HepG2 (cell line): Measurements from ENCODE around the gene MRPL28. TPM values are rescaled to one million over a fixed set of nuclear protein-coding genes. Genes with fewer than 3 reads are reported as not detected.

Source experiments
- BHLHE40 ChIP-seq: IDR thresholded peaks from 2 replicates; pipeline ENCODE4 v1.6.1; 2011; ENCODE audit warnings: low read length, improper control_type of control experiment
- MXI1 ChIP-seq: IDR thresholded peaks from 3 replicates; pipeline ENCODE4 v1.6.1; 2012; ENCODE audit warnings: low read depth, low read length, inconsistent platforms, borderline replicate concordance
- PATZ1 ChIP-seq: sonication (generic); formaldehyde crosslinking; IDR thresholded peaks from 2 replicates; pipeline ENCODE4 v1.4.0; 2020; ENCODE audit warnings: missing genetic modification reagents
- RAD21 ChIP-seq: fragments of 450-650 bp; formaldehyde crosslinking; IDR thresholded peaks from 2 replicates; pipeline ENCODE4 v1.5.0; 2020; ENCODE audit warnings: mild to moderate bottlenecking
- RBFOX2 ChIP-seq: fragments of 200-400 bp; formaldehyde crosslinking; IDR thresholded peaks from 2 replicates; pipeline ENCODE4 v1.6.1; 2017; ENCODE audit warnings: low read depth, mild to moderate bottlenecking, low read length
- SKI ChIP-seq: fragments of 450-650 bp; IDR thresholded peaks from one replicate; pipeline ENCODE4 v1.6.1; 2018; ENCODE audit warnings: mild to moderate bottlenecking; ENCODE audit not compliant: partially characterized antibody
- SP4 ChIP-seq: sonication (generic); formaldehyde crosslinking; IDR thresholded peaks from 2 replicates; pipeline ENCODE4 v1.8.1; 2023; ENCODE audit warnings: mild to moderate bottlenecking, missing genetic modification reagents
- SRSF1 ChIP-seq: fragments of 200-400 bp; formaldehyde crosslinking; optimal IDR thresholded peaks from 2 replicates; pipeline ENCODE3; 2017; ENCODE audit warnings: mild to moderate bottlenecking, low read depth, low read length, moderate library complexity
- YEATS4 ChIP-seq: sonication (generic); formaldehyde crosslinking; IDR thresholded peaks from 2 replicates; pipeline ENCODE4 v1.4.0; 2020; ENCODE audit warnings: missing genetic modification reagents, borderline replicate concordance
- ZFX ChIP-seq: sonication (generic); formaldehyde crosslinking; IDR thresholded peaks from 2 replicates; pipeline ENCODE4 v1.4.0; 2020; ENCODE audit warnings: mild to moderate bottlenecking, low read depth, missing genetic modification reagents, moderate library complexity
- ZFY ChIP-seq: sonication (generic); formaldehyde crosslinking; IDR thresholded peaks from 2 replicates; pipeline ENCODE4 v1.4.0; 2020; ENCODE audit warnings: missing genetic modification reagents
- ZIK1 ChIP-seq: sonication (generic); formaldehyde crosslinking; IDR thresholded peaks from 2 replicates; pipeline ENCODE4 v1.5.0; 2020; ENCODE audit warnings: mild to moderate bottlenecking, low read depth, missing genetic modification reagents, borderline replicate concordance
- ZMAT3 ChIP-seq: sonication (generic); formaldehyde crosslinking; conservative IDR thresholded peaks from 2 replicates; pipeline ENCODE4 v1.7.0; 2021; ENCODE audit warnings: missing genetic modification reagents
- ZNF235 ChIP-seq: sonication (generic); formaldehyde crosslinking; IDR thresholded peaks from 2 replicates; pipeline ENCODE4 v1.8.1; 2023; ENCODE audit warnings: mild to moderate bottlenecking, missing genetic modification reagents, borderline replicate concordance
- ZNF563 ChIP-seq: sonication (generic); formaldehyde crosslinking; IDR thresholded peaks from 2 replicates; pipeline ENCODE4 v1.8.0; 2022; ENCODE audit warnings: mild to moderate bottlenecking, moderate library complexity, missing genetic modification reagents
- ZSCAN21 ChIP-seq: sonication (generic); formaldehyde crosslinking; IDR thresholded peaks from 2 replicates; pipeline ENCODE4 v1.8.0; 2022; ENCODE audit warnings: mild to moderate bottlenecking, missing genetic modification reagents, moderate library complexity, borderline replicate concordance
- ZSCAN9 ChIP-seq: IDR thresholded peaks from 2 replicates; pipeline ENCODE4 v1.6.1; 2016; ENCODE audit warnings: borderline replicate concordance
- polyA plus RNA-seq, 8 experiments: library from polyadenylated mRNA; depleted of rRNA in 3 of 8; stranded (reverse) in 7 of 8; unstranded in 1 of 8; fragments of >200 nt; fragmentation: Illumina TruSeq in 4 of 8; extraction: Trizol in 4 of 8; gene quantifications; 2 replicates each; pipeline versions ENCODE4 v1.2.1 to v1.2.3, GENCODE V29; 2011 to 2016; ENCODE audit warnings: low read depth in 4 of 8, missing spikeins in 1 of 8, mixed read lengths in 1 of 8; ENCODE audit not compliant: insufficient read depth in 1 of 8
- total RNA-seq, 5 experiments: library from RNA; depleted of rRNA; stranded (reverse); fragments of >200 nt; fragmentation: Illumina TruSeq; extraction: Trizol; gene quantifications; 2 replicates each; pipeline ENCODE4 v1.2.3, GENCODE V29; 2016; ENCODE audit warnings: low read depth in 1 of 5
- TF ChIP-seq, protein P1 (sequence below): sonication (generic); formaldehyde crosslinking; IDR thresholded peaks from 2 replicates; pipeline ENCODE4 v1.5.0; 2020; ENCODE audit warnings: missing genetic modification reagents
- TF ChIP-seq, protein P2 (sequence below): sonication (generic); formaldehyde crosslinking; IDR thresholded peaks from 2 replicates; pipeline ENCODE4 v1.4.0; 2020; ENCODE audit warnings: mild to moderate bottlenecking, missing genetic modification reagents
- TF ChIP-seq, protein P3 (sequence below): sonication (generic); formaldehyde crosslinking; IDR thresholded peaks from 2 replicates; pipeline ENCODE4 v1.4.0; 2020; ENCODE audit warnings: missing genetic modification reagents, borderline replicate concordance

MRPL28 gene
- total and polyA plus RNA-seq, 2 of the 13 experiments (the other 11 are each of a cell fraction or from before 2014, with no cell fraction given), result 114 to 135 TPM

DNA sequence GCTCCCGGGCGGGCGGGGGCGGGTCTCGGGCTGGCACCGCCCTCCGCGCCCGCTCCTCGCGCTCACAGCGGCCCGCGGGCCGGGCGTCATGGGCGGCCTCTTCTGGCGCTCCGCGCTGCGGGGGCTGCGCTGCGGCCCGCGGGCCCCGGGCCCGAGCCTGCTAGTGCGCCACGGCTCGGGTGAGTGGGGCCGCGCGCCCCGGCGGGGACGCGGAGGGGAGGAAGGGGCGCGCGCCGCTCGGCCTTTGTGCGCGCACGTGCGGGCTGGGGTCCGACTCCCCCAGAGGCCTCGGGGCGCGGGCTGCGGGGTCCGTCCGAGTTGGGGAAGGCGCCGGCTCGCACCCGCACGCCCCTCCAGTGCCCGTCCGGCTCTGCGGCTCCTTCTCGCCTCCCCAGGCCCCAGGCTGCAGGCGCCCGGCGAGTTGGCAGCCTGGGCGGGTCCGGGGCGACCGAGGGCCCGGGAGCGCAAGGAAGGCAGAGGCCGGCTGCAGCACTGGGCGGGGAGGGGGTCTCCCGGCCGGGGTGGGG lies 26.9 kb upstream of the MRPL28 start, which contains the start of gene NME4 (continued):
- TF ChIP-seq, protein P1, sequence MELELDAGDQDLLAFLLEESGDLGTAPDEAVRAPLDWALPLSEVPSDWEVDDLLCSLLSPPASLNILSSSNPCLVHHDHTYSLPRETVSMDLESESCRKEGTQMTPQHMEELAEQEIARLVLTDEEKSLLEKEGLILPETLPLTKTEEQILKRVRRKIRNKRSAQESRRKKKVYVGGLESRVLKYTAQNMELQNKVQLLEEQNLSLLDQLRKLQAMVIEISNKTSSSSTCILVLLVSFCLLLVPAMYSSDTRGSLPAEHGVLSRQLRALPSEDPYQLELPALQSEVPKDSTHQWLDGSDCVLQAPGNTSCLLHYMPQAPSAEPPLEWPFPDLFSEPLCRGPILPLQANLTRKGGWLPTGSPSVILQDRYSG (CRISPR knock-in tag), result 0 out of 2 replicates have a peak, but pooled peaks have one; percentile 34
- TF ChIP-seq BHLHE40 (peak; percentile 68), ZFX (CRISPR knock-in tag) (peak; percentile 63; the same call in 1 of the 2 replicates), ZIK1 (CRISPR knock-in tag) (0 out of 2 replicates have a peak, but pooled peaks have one; percentile 28), RAD21 (CRISPR knock-in tag) (peak; percentile 51; the same call in 1 of the 2 replicates), ZNF235 (0 out of 2 replicates have a peak, but pooled peaks have one; percentile 30), SRSF1 (peak; percentile 21), ZSCAN9 (no peak), ZMAT3 (CRISPR knock-in tag) (no peak), PATZ1 (peak; percentile 41; the same call in 1 of the 2 replicates), MXI1 (peak; percentile 19; the same call in 1 of the 3 replicates), ZFY (CRISPR knock-in tag) (peak; percentile 86), YEATS4 (peak; percentile 52; the same call in 1 of the 2 replicates), ZSCAN21 (CRISPR knock-in tag) (0 out of 2 replicates have a peak, but pooled peaks have one; percentile 20), SP4 (peak; percentile 49; the same call in 1 of the 2 replicates), SKI (peak; percentile 27), ZNF563 (peak; percentile 18; the same call in 1 of the 2 replicates), RBFOX2 (peak; percentile 76)
- TF ChIP-seq, protein P2, sequence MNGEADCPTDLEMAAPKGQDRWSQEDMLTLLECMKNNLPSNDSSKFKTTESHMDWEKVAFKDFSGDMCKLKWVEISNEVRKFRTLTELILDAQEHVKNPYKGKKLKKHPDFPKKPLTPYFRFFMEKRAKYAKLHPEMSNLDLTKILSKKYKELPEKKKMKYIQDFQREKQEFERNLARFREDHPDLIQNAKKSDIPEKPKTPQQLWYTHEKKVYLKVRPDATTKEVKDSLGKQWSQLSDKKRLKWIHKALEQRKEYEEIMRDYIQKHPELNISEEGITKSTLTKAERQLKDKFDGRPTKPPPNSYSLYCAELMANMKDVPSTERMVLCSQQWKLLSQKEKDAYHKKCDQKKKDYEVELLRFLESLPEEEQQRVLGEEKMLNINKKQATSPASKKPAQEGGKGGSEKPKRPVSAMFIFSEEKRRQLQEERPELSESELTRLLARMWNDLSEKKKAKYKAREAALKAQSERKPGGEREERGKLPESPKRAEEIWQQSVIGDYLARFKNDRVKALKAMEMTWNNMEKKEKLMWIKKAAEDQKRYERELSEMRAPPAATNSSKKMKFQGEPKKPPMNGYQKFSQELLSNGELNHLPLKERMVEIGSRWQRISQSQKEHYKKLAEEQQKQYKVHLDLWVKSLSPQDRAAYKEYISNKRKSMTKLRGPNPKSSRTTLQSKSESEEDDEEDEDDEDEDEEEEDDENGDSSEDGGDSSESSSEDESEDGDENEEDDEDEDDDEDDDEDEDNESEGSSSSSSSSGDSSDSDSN (CRISPR knock-in tag), result peak; percentile 61; the same call in 1 of the 2 replicates
- TF ChIP-seq, protein P3, sequence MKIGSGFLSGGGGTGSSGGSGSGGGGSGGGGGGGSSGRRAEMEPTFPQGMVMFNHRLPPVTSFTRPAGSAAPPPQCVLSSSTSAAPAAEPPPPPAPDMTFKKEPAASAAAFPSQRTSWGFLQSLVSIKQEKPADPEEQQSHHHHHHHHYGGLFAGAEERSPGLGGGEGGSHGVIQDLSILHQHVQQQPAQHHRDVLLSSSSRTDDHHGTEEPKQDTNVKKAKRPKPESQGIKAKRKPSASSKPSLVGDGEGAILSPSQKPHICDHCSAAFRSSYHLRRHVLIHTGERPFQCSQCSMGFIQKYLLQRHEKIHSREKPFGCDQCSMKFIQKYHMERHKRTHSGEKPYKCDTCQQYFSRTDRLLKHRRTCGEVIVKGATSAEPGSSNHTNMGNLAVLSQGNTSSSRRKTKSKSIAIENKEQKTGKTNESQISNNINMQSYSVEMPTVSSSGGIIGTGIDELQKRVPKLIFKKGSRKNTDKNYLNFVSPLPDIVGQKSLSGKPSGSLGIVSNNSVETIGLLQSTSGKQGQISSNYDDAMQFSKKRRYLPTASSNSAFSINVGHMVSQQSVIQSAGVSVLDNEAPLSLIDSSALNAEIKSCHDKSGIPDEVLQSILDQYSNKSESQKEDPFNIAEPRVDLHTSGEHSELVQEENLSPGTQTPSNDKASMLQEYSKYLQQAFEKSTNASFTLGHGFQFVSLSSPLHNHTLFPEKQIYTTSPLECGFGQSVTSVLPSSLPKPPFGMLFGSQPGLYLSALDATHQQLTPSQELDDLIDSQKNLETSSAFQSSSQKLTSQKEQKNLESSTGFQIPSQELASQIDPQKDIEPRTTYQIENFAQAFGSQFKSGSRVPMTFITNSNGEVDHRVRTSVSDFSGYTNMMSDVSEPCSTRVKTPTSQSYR (CRISPR knock-in tag), result 0 out of 2 replicates have a peak, but pooled peaks have one; percentile 14
- TF ChIP-seq, all 625 proteins: peak for 25
